Spinal cord (tissue), 10 donors: Measurements from ENCODE around the gene CDH15. TPM values are rescaled to one million over a fixed set of nuclear protein-coding genes. Genes with fewer than 3 reads are reported as not detected.
"Not testable (repeated sequence)": the region's sequence is repeated elsewhere in the genome, so short reads cannot be mapped to it uniquely, and the experiment has no call there.

Experiments
- DNase-seq, 6 donors: peaks; one replicate each; pipeline versions ENCODE4 v3.0.0 to v3.0.0-alpha.2; 2013 to 2015; ENCODE audit warnings: low spot score in 6 of 6, low read depth in 4 of 6
- H3K27ac ChIP-seq: one replicate; pipeline ENCODE4 v1.5.1; 2013; ENCODE audit warnings: low read depth, low read length, control low read depth
- H3K27me3 ChIP-seq: one replicate; pipeline ENCODE4 v1.6.1; 2013; ENCODE audit warnings: low read length; ENCODE audit not compliant: control insufficient read depth, insufficient read depth
- H3K36me3 ChIP-seq: one replicate; pipeline ENCODE4 v1.6.1; 2013; ENCODE audit warnings: low read length; ENCODE audit not compliant: control insufficient read depth, insufficient read depth
- H3K4me1 ChIP-seq: one replicate; pipeline ENCODE4 v1.6.1; 2013; ENCODE audit warnings: low read length; ENCODE audit not compliant: control insufficient read depth, insufficient read depth
- H3K4me3 ChIP-seq: one replicate; pipeline ENCODE4 v1.5.1; 2013; ENCODE audit warnings: low read depth, low read length, control low read depth
- H3K9me3 ChIP-seq: one replicate; pipeline ENCODE4 v1.6.1; 2013; ENCODE audit warnings: low read length; ENCODE audit not compliant: control insufficient read depth, insufficient read depth
- WGBS: methylation state at CpG from one replicate; pipeline ENCODE4 v1.1.5; 2013; ENCODE audit warnings: missing lambda C conversion rate; ENCODE audit not compliant: insufficient coverage; 5-methylcytosine and 5-hydroxymethylcytosine counted together
- polyA plus RNA-seq, 2 donors: library from polyadenylated mRNA; unstranded; fragments of 120-200 nt; gene quantifications; one replicate each; pipeline ENCODE4 v1.2.1, GENCODE V29; 2013; ENCODE audit not compliant: insufficient read length in 2 of 2
- total RNA-seq, 2 donors: library from RNA; depleted of rRNA in 1 of 2; stranded (reverse); fragments of 120-200 nt in 1 of 2; fragments of >200 nt in 1 of 2; gene quantifications; one replicate each; pipeline versions ENCODE4 v1.2.3 to v1.2.4, GENCODE V29; 2013 to 2014
- donor health status: healthy.

CDH15 gene
- total and polyA plus RNA-seq, 4 donors: 0.39 to 1.8 (median 0.91) TPM

GRCh38 chr16:89185887-89186592, 14.5 kb downstream of the CDH15 start:
- H3K4me1 ChIP-seq, H3K27me3 ChIP-seq, H3K4me3 ChIP-seq, H3K27ac ChIP-seq, H3K9me3 ChIP-seq, DNase-seq, H3K36me3 ChIP-seq: not testable (repeated sequence)
- 91% methylated on average over 23 of the region's 30 CpGs for WGBS

- not testable (repeated sequence) for H3K4me1 ChIP-seq, H3K36me3 ChIP-seq, H3K27ac ChIP-seq, H3K4me3 ChIP-seq, H3K27me3 ChIP-seq, DNase-seq, H3K9me3 ChIP-seq
- 96% methylated on average over 18 of the region's 20 CpGs for WGBS
Observed at GRCh38 chr16:89186593-89187031, 15.1 kb downstream of the CDH15 start.

- DNase-seq: no peak
- H3K36me3 ChIP-seq: no peaks in the 10 kb centered on the region
- H3K27ac ChIP-seq: no peak overlapping the region
- no peaks in the 10 kb centered on the region for H3K9me3 ChIP-seq
- H3K4me1 ChIP-seq: peaks cover 10% of the 10 kb centered on the region
- no peak overlapping the region for H3K4me3 ChIP-seq
- 73% methylated on average over 18 of the region's 19 CpGs for WGBS
- H3K27me3 ChIP-seq: peaks cover 8% of the 10 kb centered on the region
Observed at GRCh38 chr16:89187032-89187769, 15.7 kb downstream of the CDH15 start.

GRCh38 chr16:89187770-89188392, 16.3 kb downstream of the CDH15 start:
- Histone ChIP-seq H3K9me3 (no peaks in the 10 kb centered on the region), H3K36me3 (no peaks in the 10 kb centered on the region), H3K27me3 (peaks cover 8% of the 10 kb centered on the region), H3K4me1 (peaks cover 17% of the 10 kb centered on the region), H3K4me3 (no peak overlapping the region), H3K27ac (no peak overlapping the region)
- no peak for DNase-seq
- WGBS: 73% methylated on average over 14 of the region's 19 CpGs

- H3K27ac ChIP-seq, H3K4me3 ChIP-seq, H3K9me3 ChIP-seq, DNase-seq, H3K27me3 ChIP-seq, H3K36me3 ChIP-seq: not testable (repeated sequence)
- peaks cover 22% of the 10 kb centered on the region for H3K4me1 ChIP-seq
- WGBS: 96% methylated on average over 20 of the region's 25 CpGs
Observed at GRCh38 chr16:89188471-89189357, 17.2 kb downstream of the CDH15 start.

- no peaks in the 10 kb centered on the region for H3K36me3 ChIP-seq
- H3K4me3 ChIP-seq: no peak overlapping the region
- H3K4me1 ChIP-seq: peaks cover 22% of the 10 kb centered on the region
- H3K27ac ChIP-seq: no peak overlapping the region
- H3K27me3 ChIP-seq: peaks cover 8% of the 10 kb centered on the region
- DNase-seq: no peak
- WGBS: 71% methylated on average over 9 of the region's 14 CpGs
- no peaks in the 10 kb centered on the region for H3K9me3 ChIP-seq
Observed at GRCh38 chr16:89189358-89190025, 17.9 kb downstream of the CDH15 start.

GRCh38 chr16:89190150-89190958, 18.8 kb downstream of the CDH15 start:
- Histone ChIP-seq H3K4me3 (no peak overlapping the region), H3K27ac (no peak overlapping the region), H3K36me3 (no peaks in the 10 kb centered on the region), H3K9me3 (no peaks in the 10 kb centered on the region), H3K27me3 (peaks cover 8% of the 10 kb centered on the region), H3K4me1 (peaks cover 22% of the 10 kb centered on the region)
- 74% methylated on average over 26 of the region's 28 CpGs for WGBS
- no peak for DNase-seq

GRCh38 chr16:89191033-89191900, 19.7 kb downstream of the CDH15 start:
- Histone ChIP-seq H3K9me3 (no peaks in the 10 kb centered on the region), H3K36me3 (no peaks in the 10 kb centered on the region), H3K27ac (no peak overlapping the region), H3K27me3 (peaks cover 8% of the 10 kb centered on the region), H3K4me1 (peaks cover 22% of the 10 kb centered on the region), H3K4me3 (no peak overlapping the region)
- DNase-seq: no peak
- 58% methylated on average over 38 of the region's 44 CpGs for WGBS
